Ishikawa (cell line): Measurements from ENCODE around the gene MRPL34.

Experiments used
- CEBPB ChIP-seq: IDR thresholded peaks from 2 replicates; pipeline ENCODE4 v1.6.1; 2012
- CREB1 ChIP-seq: IDR thresholded peaks from 2 replicates; pipeline ENCODE4 v1.6.1; 2012; ENCODE audit warnings: low read depth
- EGR1 ChIP-seq: IDR thresholded peaks from 2 replicates; pipeline ENCODE4 v1.6.1; 2012
- EP300 ChIP-seq: IDR thresholded peaks from 2 replicates; pipeline ENCODE4 v1.6.1; 2012; ENCODE audit warnings: borderline replicate concordance
- FOXM1 ChIP-seq: IDR thresholded peaks from 2 replicates; pipeline ENCODE4 v1.6.1; 2012; ENCODE audit warnings: low read depth, borderline replicate concordance
- NFIC ChIP-seq: IDR thresholded peaks from 2 replicates; pipeline ENCODE4 v1.6.1; 2012
- RAD21 ChIP-seq: IDR thresholded peaks from 2 replicates; pipeline ENCODE4 v1.6.1; 2012; ENCODE audit warnings: low read depth
- REST ChIP-seq: IDR thresholded peaks from 2 replicates; pipeline ENCODE4 v1.6.1; 2012; ENCODE audit warnings: low read depth, mild to moderate bottlenecking
- TAF1 ChIP-seq: IDR thresholded peaks from 2 replicates; pipeline ENCODE4 v1.6.1; 2012; ENCODE audit warnings: low read depth, mild to moderate bottlenecking
- TCF12 ChIP-seq: IDR thresholded peaks from 2 replicates; pipeline ENCODE4 v1.6.1; 2012; ENCODE audit warnings: low read depth
- TEAD4 ChIP-seq: IDR thresholded peaks from 2 replicates; pipeline ENCODE4 v1.6.1; 2012
- YY1 ChIP-seq: IDR thresholded peaks from 2 replicates; pipeline ENCODE4 v1.6.1; 2012; ENCODE audit warnings: low read depth
- ZBTB7A ChIP-seq: IDR thresholded peaks from 2 replicates; pipeline ENCODE4 v1.6.1; 2012; ENCODE audit warnings: low read depth
- TF ChIP-seq, protein P1 (sequence below): IDR thresholded peaks from 2 replicates; pipeline ENCODE4 v1.6.1; 2012
- TF ChIP-seq, protein P2 (sequence below): IDR thresholded peaks from 2 replicates; pipeline ENCODE4 v1.6.1; 2012

MRPL34 gene

DNA sequence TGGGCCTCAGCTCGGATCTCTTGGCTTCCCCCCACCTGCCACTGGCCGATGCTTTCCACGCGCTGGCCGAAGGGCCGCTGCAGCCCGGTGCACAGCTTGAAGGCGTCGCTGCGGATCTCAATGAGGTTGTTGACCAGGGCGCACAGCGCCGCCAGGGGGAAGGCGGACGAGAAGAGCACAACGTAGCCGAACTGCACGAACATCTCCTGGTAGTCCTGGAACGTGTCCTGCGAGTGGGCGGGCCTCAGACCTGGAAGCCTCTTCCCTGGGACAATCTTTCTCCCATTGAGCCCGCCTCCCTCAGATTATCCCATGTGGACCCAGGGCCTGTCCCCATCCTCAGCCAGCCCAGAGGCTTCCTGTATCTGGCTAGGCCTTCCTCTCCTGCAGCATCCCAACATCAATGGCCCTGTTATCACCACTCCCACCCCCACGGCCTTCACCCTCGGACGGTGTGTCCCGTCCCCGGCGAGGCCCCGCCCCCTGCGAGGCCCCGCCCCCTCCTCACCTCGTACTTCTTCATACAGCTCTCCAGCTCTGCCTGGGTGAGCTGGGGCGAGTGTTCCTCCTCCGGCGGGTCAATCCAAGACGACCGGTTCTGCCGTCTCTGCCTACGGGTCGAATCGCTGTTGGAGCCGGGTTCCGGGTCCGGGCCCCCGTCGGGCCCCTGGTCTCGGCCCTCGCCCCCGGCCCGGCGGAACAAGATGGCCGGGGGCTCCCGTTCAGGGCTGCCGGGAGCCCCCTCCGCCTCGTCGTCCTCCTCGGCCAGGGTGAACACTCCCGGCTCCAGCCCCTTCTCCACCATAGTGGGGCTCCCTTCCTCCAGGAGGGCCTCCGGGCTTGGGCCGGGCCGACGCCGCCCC lies 22.2 kb downstream of the MRPL34 start:
- TF ChIP-seq, protein P1, sequence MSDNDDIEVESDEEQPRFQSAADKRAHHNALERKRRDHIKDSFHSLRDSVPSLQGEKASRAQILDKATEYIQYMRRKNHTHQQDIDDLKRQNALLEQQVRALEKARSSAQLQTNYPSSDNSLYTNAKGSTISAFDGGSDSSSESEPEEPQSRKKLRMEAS, result no peak

GRCh38 chr19:17328517-17329365 lies 23.1 kb downstream of the MRPL34 start:
- no peak for TF ChIP-seq EGR1

DNA sequence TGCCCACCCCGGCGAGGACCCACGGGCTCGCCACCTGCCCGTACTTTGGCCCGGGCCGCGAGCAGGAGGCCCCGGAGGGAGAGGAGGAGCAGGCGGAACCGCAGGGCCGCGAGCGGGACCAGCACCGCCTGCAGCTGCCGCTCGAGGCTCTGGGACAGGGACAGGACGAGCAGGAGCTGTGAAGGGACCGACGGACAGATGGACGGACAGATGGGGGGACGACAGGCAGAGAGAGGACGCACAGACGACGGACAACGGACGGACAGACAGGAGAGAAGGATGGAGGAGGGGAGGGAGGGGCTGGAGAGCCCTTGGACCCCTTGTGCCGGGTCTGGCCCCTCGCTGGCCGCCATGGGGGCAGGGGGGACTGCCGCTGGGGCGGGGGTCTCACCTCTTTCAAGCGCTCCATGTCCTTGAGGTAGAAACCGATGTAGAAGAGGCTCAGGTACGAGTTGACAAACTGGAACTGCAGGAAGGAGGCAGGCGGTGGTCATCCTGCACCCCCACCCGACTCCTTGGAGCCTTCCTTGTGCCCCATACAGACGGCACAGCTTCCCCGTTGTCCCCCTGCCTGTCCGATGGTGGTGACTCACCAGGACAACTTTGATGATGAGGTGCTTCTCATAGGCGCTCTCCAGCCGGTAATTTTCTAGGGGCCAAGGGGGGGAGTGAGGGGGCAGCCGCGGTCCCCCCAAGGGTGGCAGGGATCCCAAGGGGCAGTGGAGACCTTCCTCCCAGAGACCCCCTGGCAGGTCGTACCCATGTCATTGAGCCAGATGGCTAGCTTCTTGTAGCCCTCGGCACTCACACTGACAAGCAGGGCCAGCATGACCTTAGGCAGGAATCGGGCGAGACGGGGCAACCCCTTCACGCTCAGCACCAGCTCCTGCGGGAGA lies 23.9 kb downstream of the MRPL34 start:
- TF ChIP-seq RAD21 (no peak), TEAD4 (no peak), CREB1 (no peak)

GRCh38 chr19:17330262-17331044 lies 24.8 kb downstream of the MRPL34 start:
- TF ChIP-seq CREB1, result no peak
- TF ChIP-seq, protein P1, result no peak

DNA sequence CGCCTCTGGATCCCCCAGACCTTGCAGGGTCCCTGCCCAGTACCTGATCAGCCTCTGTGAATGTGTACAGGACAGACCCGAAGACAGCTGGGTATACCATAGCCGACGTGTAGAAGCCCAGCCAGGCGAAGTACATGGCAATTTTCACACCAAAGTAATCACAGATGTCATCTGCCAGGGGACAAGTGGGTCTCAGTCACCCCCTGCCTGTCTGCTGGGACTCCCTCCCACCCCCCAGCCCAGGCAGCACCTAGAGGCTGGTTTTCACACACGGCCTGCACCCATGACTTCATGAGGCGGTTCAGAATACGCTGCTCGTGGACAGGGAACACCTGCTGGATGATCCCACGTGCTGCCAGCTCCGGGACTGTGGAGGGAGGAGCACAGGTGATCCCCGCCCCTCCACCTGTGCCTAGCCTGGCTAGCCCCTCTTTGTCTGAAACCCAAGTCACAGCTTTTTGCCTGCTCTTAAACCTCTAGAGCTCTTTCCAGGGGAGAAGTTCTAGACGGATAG lies 25.4 kb downstream of the MRPL34 start:
- TF ChIP-seq TEAD4, result no peak
- no peak for TF ChIP-seq EGR1
- TF ChIP-seq, protein P1, result no peak

DNA sequence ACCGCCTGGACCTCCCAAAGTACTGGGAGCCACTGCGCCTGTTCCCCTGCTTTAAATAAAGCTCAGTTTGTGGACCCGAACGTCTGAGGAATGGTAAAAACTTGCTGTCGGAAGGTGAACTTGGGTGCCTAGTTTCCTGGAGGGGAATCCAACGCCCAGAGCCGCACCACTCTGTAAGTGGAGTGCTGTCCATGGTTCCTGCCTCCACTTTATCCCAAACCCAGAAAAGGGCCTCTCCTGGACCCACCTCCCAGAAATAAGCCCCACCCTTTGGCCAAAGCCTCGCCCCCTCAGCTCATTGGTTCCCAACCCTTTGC lies 26.6 kb downstream of the MRPL34 start:
- TF ChIP-seq REST (peak; percentile 82), TCF12 (no peak)

GRCh38 chr19:17332677-17333581 lies 27.3 kb downstream of the MRPL34 start:
- TF ChIP-seq FOXM1 (no peak), EGR1 (no peak), YY1 (no peak), NFIC (no peak), REST (no peak), ZBTB7A (no peak), CEBPB (no peak), TEAD4 (no peak), EP300 (no peak), CREB1 (no peak), TCF12 (no peak), TAF1 (no peak), RAD21 (no peak)
- TF ChIP-seq, protein P2, sequence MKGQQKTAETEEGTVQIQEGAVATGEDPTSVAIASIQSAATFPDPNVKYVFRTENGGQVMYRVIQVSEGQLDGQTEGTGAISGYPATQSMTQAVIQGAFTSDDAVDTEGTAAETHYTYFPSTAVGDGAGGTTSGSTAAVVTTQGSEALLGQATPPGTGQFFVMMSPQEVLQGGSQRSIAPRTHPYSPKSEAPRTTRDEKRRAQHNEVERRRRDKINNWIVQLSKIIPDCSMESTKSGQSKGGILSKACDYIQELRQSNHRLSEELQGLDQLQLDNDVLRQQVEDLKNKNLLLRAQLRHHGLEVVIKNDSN, result no peak
- TF ChIP-seq, protein P1, result no peak
